ENCODE results near the gene MRPL12.

The MRPL12 gene

DNA sequence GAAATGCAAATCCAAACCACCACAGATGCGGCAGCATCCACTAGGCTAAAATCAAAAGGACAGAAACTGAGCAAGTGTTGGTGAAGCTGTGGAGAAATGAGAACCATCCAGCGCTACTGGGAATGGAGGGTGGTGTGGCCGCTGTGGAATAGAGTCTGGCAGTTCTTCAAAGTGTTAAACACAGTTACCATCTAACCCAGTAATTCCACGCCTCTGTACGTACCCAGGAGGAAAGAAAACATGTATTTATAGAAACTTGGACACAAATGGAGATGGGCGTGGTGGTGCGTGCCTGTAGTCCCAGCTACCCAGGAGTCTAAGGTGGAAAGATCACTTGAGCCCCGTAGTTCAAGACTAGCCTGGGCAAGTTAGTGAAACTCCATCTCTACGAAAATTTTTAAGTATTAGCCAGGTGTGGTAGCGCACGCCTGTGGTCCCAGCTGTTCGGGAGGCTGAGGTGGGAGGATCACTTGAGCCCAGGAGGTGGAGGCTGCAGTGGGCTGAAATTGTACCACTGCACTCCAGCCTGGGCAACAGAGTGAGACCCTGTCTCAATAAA lies 20.6 kb downstream of the MRPL12 start:
- H3K9ac ChIP-seq, result peak overlapping the region; percentile 25
- H3K27me3 ChIP-seq (ENCODE audit: control insufficient read depth, insufficient read depth, low read length), result no peaks in the 10 kb centered on the region
- peak overlapping the region; percentile 93 for H3K27ac ChIP-seq
- H3K36me3 ChIP-seq (ENCODE audit: control insufficient read depth, insufficient read depth, low read length), result no peaks in the 10 kb centered on the region
- TF ChIP-seq, protein P1, sequence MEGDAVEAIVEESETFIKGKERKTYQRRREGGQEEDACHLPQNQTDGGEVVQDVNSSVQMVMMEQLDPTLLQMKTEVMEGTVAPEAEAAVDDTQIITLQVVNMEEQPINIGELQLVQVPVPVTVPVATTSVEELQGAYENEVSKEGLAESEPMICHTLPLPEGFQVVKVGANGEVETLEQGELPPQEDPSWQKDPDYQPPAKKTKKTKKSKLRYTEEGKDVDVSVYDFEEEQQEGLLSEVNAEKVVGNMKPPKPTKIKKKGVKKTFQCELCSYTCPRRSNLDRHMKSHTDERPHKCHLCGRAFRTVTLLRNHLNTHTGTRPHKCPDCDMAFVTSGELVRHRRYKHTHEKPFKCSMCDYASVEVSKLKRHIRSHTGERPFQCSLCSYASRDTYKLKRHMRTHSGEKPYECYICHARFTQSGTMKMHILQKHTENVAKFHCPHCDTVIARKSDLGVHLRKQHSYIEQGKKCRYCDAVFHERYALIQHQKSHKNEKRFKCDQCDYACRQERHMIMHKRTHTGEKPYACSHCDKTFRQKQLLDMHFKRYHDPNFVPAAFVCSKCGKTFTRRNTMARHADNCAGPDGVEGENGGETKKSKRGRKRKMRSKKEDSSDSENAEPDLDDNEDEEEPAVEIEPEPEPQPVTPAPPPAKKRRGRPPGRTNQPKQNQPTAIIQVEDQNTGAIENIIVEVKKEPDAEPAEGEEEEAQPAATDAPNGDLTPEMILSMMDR (IDR thresholded peaks at IDR 0.05), result no peak
- H3K9me3 ChIP-seq (ENCODE audit: control insufficient read depth, low read length), result no peaks in the 10 kb centered on the region
- peak overlapping the region; percentile 32 for H3K4me2 ChIP-seq (ENCODE audit: low read length)
- no peaks in the 10 kb centered on the region for H3K79me2 ChIP-seq
- H3K4me1 ChIP-seq, result peaks cover 37% of the 10 kb centered on the region
- peak overlapping the region; percentile 8 for H2AFZ ChIP-seq
- H3K4me3 ChIP-seq (ENCODE audit: low read depth, low read length), result peak overlapping the region; percentile 36

DNA sequence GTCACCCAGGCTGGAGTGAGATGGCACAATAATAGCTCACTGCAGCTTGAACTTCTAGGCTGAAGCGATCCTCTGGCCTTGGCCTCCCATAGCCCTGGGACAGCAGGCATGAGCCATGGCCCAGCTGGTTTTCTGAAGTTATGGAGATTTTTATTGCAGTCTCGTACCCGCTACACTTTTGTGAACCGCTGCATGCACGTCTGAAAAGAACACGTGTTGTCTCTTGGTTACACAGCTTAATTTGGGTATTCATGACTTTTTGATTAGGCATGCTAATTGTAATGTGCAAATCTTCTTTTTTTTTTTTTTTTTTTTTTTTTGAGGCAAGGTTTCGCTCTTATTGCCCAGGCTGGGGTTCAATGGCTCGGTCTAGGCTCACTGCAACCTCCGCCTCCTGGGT lies 22.3 kb downstream of the MRPL12 start:
- peaks cover 37% of the 10 kb centered on the region for H3K4me1 ChIP-seq
- no peak overlapping the region for H3K9ac ChIP-seq
- peak overlapping the region; percentile 81 for H3K27ac ChIP-seq
- H3K4me3 ChIP-seq (ENCODE audit: low read depth, low read length), result no peak overlapping the region
- TF ChIP-seq, protein P1 (IDR thresholded peaks at IDR 0.05), result no peak
- H3K27me3 ChIP-seq (ENCODE audit: control insufficient read depth, insufficient read depth, low read length), result no peaks in the 10 kb centered on the region
- no peak overlapping the region for H2AFZ ChIP-seq
- no peak overlapping the region for H3K4me2 ChIP-seq (ENCODE audit: low read length)
- H3K9me3 ChIP-seq (ENCODE audit: control insufficient read depth, low read length), result no peaks in the 10 kb centered on the region
- H3K36me3 ChIP-seq (ENCODE audit: control insufficient read depth, insufficient read depth, low read length), result no peaks in the 10 kb centered on the region
- no peaks in the 10 kb centered on the region for H3K79me2 ChIP-seq

DNA sequence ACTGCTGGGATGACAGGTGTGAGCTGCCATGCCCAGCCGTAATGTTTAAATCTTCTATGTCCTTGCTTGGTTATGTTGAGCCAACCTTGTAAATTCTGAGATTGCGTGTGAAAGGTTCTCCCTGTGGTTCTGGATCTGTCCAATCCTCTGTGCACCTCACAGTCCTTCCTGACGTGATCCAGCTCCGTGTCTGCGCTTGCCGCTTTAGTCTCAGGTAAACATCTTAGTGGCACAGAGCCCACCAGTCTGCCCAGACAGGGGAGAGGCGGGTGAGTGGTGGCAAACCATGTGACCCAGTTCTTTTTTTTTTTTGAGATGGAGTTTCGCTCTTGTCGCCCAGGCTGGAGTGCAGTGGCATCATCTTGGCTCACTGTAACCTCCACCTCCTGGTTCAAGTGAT lies 22.8 kb downstream of the MRPL12 start:
- Histone ChIP-seq H2AFZ (peak overlapping the region; percentile 43), H3K27me3 (ENCODE audit: control insufficient read depth, insufficient read depth, low read length) (no peaks in the 10 kb centered on the region), H3K4me1 (peaks cover 36% of the 10 kb centered on the region), H3K4me3 (ENCODE audit: low read depth, low read length) (no peak overlapping the region), H3K36me3 (ENCODE audit: control insufficient read depth, insufficient read depth, low read length) (no peaks in the 10 kb centered on the region), H3K9me3 (ENCODE audit: control insufficient read depth, low read length) (no peaks in the 10 kb centered on the region), H3K9ac (no peak overlapping the region), H3K79me2 (no peaks in the 10 kb centered on the region), H3K4me2 (ENCODE audit: low read length) (no peak overlapping the region), H3K27ac (peak overlapping the region; percentile 81)
- TF ChIP-seq, protein P1 (IDR thresholded peaks at IDR 0.05), result no peak

DNA sequence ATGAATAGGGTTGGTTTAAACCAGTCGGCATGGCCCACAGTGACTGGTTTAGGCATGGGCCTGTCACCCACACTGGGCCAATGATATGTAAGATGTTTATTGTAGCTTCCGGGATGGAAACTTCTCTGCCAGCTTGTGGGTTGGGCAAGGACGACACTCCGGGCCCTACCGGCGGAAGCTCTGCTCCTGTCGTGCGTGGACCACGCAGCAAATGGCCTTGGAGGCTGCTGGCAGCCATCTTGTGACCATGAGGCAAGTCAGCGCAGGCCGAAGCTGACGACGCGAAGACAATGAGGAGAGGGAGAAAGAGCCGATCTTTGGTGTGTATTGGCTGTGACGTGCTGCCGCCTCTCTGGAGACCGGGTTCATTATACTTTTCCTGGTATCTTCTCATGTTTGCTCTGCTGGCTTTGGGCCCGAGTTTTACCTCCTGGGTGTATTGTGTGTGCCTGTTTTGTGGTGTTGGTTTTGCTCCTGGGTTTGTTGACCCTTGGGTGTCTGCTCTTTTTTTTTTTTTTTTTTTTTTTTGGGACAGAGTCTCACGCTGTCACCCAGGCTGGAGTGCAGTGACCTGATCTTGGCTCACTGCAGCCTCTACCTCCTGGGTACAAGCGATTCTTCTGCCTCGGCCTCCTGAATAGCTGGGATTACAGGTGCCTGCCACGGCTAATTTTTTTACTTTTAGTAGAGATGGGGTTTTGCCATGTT lies 24.3 kb downstream of the MRPL12 start:
- Histone ChIP-seq H3K27me3 (ENCODE audit: control insufficient read depth, insufficient read depth, low read length) (no peaks in the 10 kb centered on the region), H2AFZ (no peak overlapping the region), H3K36me3 (ENCODE audit: control insufficient read depth, insufficient read depth, low read length) (no peaks in the 10 kb centered on the region), H3K4me3 (ENCODE audit: low read depth, low read length) (no peak overlapping the region), H3K4me2 (ENCODE audit: low read length) (no peak overlapping the region), H3K79me2 (no peaks in the 10 kb centered on the region), H3K9me3 (ENCODE audit: control insufficient read depth, low read length) (no peaks in the 10 kb centered on the region), H3K4me1 (peaks cover 25% of the 10 kb centered on the region), H3K9ac (no peak overlapping the region), H3K27ac (no peak overlapping the region)
- TF ChIP-seq, protein P1 (IDR thresholded peaks at IDR 0.05), result no peak

Data from parathyroid adenoma (tissue), 2 donors.